ENCODE results near the gene MGMT.

Gene MGMT

GRCh38 chr10:129809431-129809830, 342.4 kb downstream of the MGMT start:
- no peak for DNase-seq (ENCODE audit: low read depth)
- no peak overlapping the region for H3K4me3 ChIP-seq (ENCODE audit: low read depth, low read length)
- no peak for TF ChIP-seq CTCF (IDR thresholded peaks at IDR 0.05; ENCODE audit: low read depth, low read length, missing control alignments)
- in situ Hi-C loops (cut with HindIII; ENCODE audit: low sequenced_read_pairs) = no loop called here

- no peak for DNase-seq (ENCODE audit: low read depth)
- in situ Hi-C loops (cut with HindIII; ENCODE audit: low sequenced_read_pairs) = no loop called here
- H3K4me3 ChIP-seq (ENCODE audit: low read depth, low read length) = no peak overlapping the region
- no peak for TF ChIP-seq CTCF (IDR thresholded peaks at IDR 0.05; ENCODE audit: low read depth, low read length, missing control alignments)
These were observed 342.8 kb downstream of the MGMT start for GRCh38 chr10:129809841-129810240.

GRCh38 chr10:129811208-129811607, 344.2 kb downstream of the MGMT start:
- no peak for DNase-seq (ENCODE audit: low read depth)

GRCh38 chr10:129812398-129812797, 345.4 kb downstream of the MGMT start:
- no peak overlapping the region for H3K4me3 ChIP-seq (ENCODE audit: low read depth, low read length)
- in situ Hi-C loops (cut with HindIII; ENCODE audit: low sequenced_read_pairs) = no loop called here
- DNase-seq (ENCODE audit: low read depth) = no peak
- TF ChIP-seq CTCF (IDR thresholded peaks at IDR 0.05; ENCODE audit: low read depth, low read length, missing control alignments) = no peak

More at GRCh38 chr10:129811208-129811607, 344.2 kb downstream of the MGMT start:
- no peak for TF ChIP-seq CTCF (IDR thresholded peaks at IDR 0.05; ENCODE audit: low read depth, low read length, missing control alignments)
- H3K4me3 ChIP-seq (ENCODE audit: low read depth, low read length) = no peak overlapping the region
- in situ Hi-C loops (cut with HindIII; ENCODE audit: low sequenced_read_pairs) = no loop called here

GRCh38 chr10:129814681-129815646, 347.9 kb downstream of the MGMT start:
- no peak overlapping the region for H3K4me3 ChIP-seq (ENCODE audit: low read depth, low read length)
- TF ChIP-seq CTCF (IDR thresholded peaks at IDR 0.05; ENCODE audit: low read depth, low read length, missing control alignments) = no peak
- in situ Hi-C loops (cut with HindIII; ENCODE audit: low sequenced_read_pairs) = no loop called here
- DNase-seq (ENCODE audit: low read depth) = no peak

- TF ChIP-seq CTCF (IDR thresholded peaks at IDR 0.05; ENCODE audit: low read depth, low read length, missing control alignments) = no peak
These were observed 349.0 kb downstream of the MGMT start for GRCh38 chr10:129815898-129816655.

More at GRCh38 chr10:129815898-129816655, 349.0 kb downstream of the MGMT start:
- in situ Hi-C loops (cut with HindIII; ENCODE audit: low sequenced_read_pairs) = no loop called here
- DNase-seq (ENCODE audit: low read depth) = no peak
- H3K4me3 ChIP-seq (ENCODE audit: low read depth, low read length) = no peak overlapping the region
